ENCODE measurements around the gene INO80B. TPM values are rescaled to one million over a fixed set of nuclear protein-coding genes. Genes with fewer than 3 reads are reported as not detected.

INO80B gene
- total and polyA plus RNA-seq, 9 of the 15 experiments (the other 6 are each of a cell fraction or from before 2014, with no cell fraction given), result 0.41 to 22.6 (median 9.0) TPM

DNA sequence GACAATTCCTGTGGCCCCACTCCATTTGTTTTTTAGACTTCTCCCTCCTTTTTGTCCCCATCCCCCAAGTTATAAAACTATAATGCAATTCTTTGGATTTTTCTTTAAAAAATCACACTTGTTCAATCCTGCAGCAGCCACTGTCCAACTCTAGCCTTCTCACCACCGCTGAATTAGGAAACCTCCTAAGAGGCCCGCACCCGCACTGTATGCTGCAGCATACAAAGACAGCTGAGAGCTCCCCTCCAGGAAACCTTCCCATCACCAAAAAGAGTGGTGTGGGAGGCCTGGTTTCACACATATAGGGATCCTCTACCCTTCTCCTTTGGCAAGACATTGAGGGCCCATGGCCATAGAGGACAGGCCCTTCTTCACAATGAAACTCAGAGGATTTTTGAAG is 49.7 kb downstream of the INO80B start:
- H3K27me3 ChIP-seq (ENCODE audit: control insufficient read depth in 2 of 2, insufficient read depth in 2 of 2, low read length in 2 of 2), result no peaks in the 10 kb centered on the region

More for the DNA sequence above, 49.7 kb downstream of the INO80B start:
- no peak for ATAC-seq
- in situ Hi-C loops (cut with MboI), result no loop called here
- CTCF ChIA-PET (ENCODE audit: low intra/inter-chr PET ratio), result no interaction called here
- no peaks in the 10 kb centered on the region for H4K20me1 ChIP-seq (replicated peaks; ENCODE audit: control insufficient read depth, insufficient read depth, low read length)
- peak in 1 of 4 experiments; percentile 34 for DNase-seq (ENCODE audit: extremely low read depth in 1 of 4, low spot score in 3 of 4)
- peak overlapping the region; percentile 40; the same call in 1 of the 2 replicates for H3K4me3 ChIP-seq
- no peak for FAIRE-seq
- BruUV-seq (replicated peaks), result TSS peak; percentile 52
- H3K36me3 ChIP-seq (ENCODE audit: control insufficient read depth, insufficient read depth, low read length), result peaks cover 13% of the 10 kb centered on the region; the same call in 2 of the 3 replicates
- TF ChIP-seq TBP (optimal IDR thresholded peaks at IDR 0.05; ENCODE audit: low read depth, low read length) (peak; percentile 21), RFX7 (CRISPR knock-in tag; IDR thresholded peaks at IDR 0.05) (no peak), HMG20A (CRISPR knock-in tag; conservative IDR thresholded peaks at IDR 0.05) (no peak), TAF7 (tag; IDR thresholded peaks at IDR 0.05) (no peak), ZFP36 (IDR thresholded peaks at IDR 0.05; ENCODE audit: low read depth, low read length, partially characterized antibody) (no peak)
- TF ChIP-seq, protein P1, sequence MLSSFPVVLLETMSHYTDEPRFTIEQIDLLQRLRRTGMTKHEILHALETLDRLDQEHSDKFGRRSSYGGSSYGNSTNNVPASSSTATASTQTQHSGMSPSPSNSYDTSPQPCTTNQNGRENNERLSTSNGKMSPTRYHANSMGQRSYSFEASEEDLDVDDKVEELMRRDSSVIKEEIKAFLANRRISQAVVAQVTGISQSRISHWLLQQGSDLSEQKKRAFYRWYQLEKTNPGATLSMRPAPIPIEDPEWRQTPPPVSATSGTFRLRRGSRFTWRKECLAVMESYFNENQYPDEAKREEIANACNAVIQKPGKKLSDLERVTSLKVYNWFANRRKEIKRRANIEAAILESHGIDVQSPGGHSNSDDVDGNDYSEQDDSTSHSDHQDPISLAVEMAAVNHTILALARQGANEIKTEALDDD (IDR thresholded peaks at IDR 0.05), result no peak
- TF ChIP-seq, protein P2, sequence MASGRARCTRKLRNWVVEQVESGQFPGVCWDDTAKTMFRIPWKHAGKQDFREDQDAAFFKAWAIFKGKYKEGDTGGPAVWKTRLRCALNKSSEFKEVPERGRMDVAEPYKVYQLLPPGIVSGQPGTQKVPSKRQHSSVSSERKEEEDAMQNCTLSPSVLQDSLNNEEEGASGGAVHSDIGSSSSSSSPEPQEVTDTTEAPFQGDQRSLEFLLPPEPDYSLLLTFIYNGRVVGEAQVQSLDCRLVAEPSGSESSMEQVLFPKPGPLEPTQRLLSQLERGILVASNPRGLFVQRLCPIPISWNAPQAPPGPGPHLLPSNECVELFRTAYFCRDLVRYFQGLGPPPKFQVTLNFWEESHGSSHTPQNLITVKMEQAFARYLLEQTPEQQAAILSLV (tag; IDR thresholded peaks at IDR 0.05), result no peak
- no peak overlapping the region for H2AFZ ChIP-seq (ENCODE audit: low read depth, low read length)
- intact Hi-C loops (cut with micrococcal nuclease), result loop anchor here (5.0 kb wide), 1 partner anchor 68 kb away; no protein-coding TSS in a partner anchor
- H3K4me2 ChIP-seq (ENCODE audit: insufficient read depth, low read length), result peak overlapping the region; percentile 95
- POLR2A ChIA-PET, result interaction anchor here (0.6 to 1.6 kb wide), 8 partner anchors 9 to 105 kb away, joined by 3 to 6 read pairs (median 4); no protein-coding TSS in a partner anchor
- no peaks in the 10 kb centered on the region for H3K9me3 ChIP-seq (replicated peaks; ENCODE audit: control insufficient read depth, insufficient read depth, low read depth, low read length)
- WGBS (ENCODE audit: insufficient coverage, low coverage, missing lambda C conversion rate), result 38% methylated on average over 3 of the region's 3 CpGs
- H3K9me1 ChIP-seq (ENCODE audit: control insufficient read depth, insufficient read depth, low read length), result no peaks in the 10 kb centered on the region
- H3K4me1 ChIP-seq (replicated peaks in 1 of 2; ENCODE audit: control insufficient read depth in 2 of 2, insufficient read depth in 2 of 2, low read length in 2 of 2), result peaks cover 42 to 61% of the 10 kb centered on the region in 2 experiments; a peak in 4 of 5 replicates
- peak overlapping the region; percentile 79 for H3K27ac ChIP-seq (ENCODE audit: extremely low read depth, low read depth, low read length)
- H3K79me2 ChIP-seq (ENCODE audit: control insufficient read depth, insufficient read depth, low read length), result peaks cover 46% of the 10 kb centered on the region
- peak overlapping the region; percentile 38 to 87; a peak in 3 of 4 replicates for H3K9ac ChIP-seq (ENCODE audit: insufficient read depth in 1 of 2, low read depth in 2 of 2, low read length in 2 of 2)

Data from K562 (cell line).